Measurements from ENCODE around the gene NEK8. TPM values are rescaled to one million over a fixed set of nuclear protein-coding genes. Genes with fewer than 3 reads are reported as not detected.

NEK8 gene
- total and polyA plus RNA-seq, 9 donors, result 1.9 to 8.3 (median 3.2) TPM

GRCh38 chr17:28725660-28726225, 2.8 kb upstream of the NEK8 start:
- Histone ChIP-seq H3K4me3 (peak overlapping the region; percentile 86), H3K36me3 (no peaks in the 10 kb centered on the region), H3K4me1 (ENCODE audit: insufficient read depth) (peaks cover 10% of the 10 kb centered on the region), H3K27me3 (no peaks in the 10 kb centered on the region), H3K9me3 (no peaks in the 10 kb centered on the region), H3K27ac (no peak overlapping the region)
- WGBS, 3 donors, result 0 to 2% (median 1%) methylated on average over 30 to 45 of the region's 45 CpGs
- intact Hi-C loops (cut with DNase I), result loop anchor here in 2 of 4 donors (2.0 to 10.0 kb wide), 2 partner anchors 25 to 169 kb away; partner anchors contain the start of gene FLOT2 (in 1 of the 2)
- DNase-seq, result peak in 4 of 5 donors; percentile 54 to 74 (median 68)
- TF ChIP-seq, protein P1, sequence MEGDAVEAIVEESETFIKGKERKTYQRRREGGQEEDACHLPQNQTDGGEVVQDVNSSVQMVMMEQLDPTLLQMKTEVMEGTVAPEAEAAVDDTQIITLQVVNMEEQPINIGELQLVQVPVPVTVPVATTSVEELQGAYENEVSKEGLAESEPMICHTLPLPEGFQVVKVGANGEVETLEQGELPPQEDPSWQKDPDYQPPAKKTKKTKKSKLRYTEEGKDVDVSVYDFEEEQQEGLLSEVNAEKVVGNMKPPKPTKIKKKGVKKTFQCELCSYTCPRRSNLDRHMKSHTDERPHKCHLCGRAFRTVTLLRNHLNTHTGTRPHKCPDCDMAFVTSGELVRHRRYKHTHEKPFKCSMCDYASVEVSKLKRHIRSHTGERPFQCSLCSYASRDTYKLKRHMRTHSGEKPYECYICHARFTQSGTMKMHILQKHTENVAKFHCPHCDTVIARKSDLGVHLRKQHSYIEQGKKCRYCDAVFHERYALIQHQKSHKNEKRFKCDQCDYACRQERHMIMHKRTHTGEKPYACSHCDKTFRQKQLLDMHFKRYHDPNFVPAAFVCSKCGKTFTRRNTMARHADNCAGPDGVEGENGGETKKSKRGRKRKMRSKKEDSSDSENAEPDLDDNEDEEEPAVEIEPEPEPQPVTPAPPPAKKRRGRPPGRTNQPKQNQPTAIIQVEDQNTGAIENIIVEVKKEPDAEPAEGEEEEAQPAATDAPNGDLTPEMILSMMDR (IDR thresholded peaks at IDR 0.05), result no peak
- TF ChIP-seq EP300 (IDR thresholded peaks at IDR 0.05), result no peak
- no peak for TF ChIP-seq POLR2A (IDR thresholded peaks at IDR 0.05)

DNA sequence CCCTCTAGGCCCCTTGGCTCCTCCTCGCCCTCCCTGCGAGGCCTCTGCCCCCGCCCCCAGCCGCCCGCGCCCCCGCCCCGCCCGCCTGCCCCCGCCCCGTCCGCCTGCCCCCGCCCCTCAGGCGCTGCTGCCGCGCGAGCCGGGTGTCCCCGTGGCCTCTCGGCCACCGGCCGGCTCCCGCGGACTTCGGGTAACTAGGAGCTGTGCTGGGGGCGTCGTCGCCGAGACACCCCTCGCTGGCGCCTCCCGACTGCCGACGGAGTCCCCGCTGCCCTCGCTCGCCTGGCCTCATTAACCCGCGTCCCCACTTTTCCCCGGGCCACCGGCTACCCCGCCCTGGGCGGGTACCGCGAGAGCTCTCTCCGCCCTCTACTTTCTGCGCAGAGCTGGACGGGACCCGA, 2.4 kb upstream of the NEK8 start, which contains the start of gene TLCD1:
Gene TLCD1, minus strand, starts transcription at position 8 of the 401 bp plus-strand sequence. CDS start 136 bp downstream, outside the sequence.
- Histone ChIP-seq H3K9me3 (no peaks in the 10 kb centered on the region), H3K4me3 (peak within 1 kb of the TSS; percentile 86), H3K36me3 (no peaks in the 10 kb centered on the region), H3K27ac (peak within 1 kb of the TSS; percentile 47 to 95), H3K27me3 (no peaks in the 10 kb centered on the region), H3K4me1 (ENCODE audit: insufficient read depth) (peaks cover 7% of the 10 kb centered on the region)
- WGBS, 3 donors, result 0 to 1% (median 0%) methylated on average over 26 to 49 of the region's 49 CpGs
- DNase-seq, result peak in 1 of 5 donors; percentile 53
- intact Hi-C loops (cut with DNase I), result loop anchor here in 2 of 4 donors (2.0 to 10.0 kb wide), 2 partner anchors 25 to 169 kb away; partner anchors contain the start of gene FLOT2 (in 1 of the 2)
- TF ChIP-seq, protein P1 (IDR thresholded peaks at IDR 0.05), result no peak
- TF ChIP-seq EP300 (IDR thresholded peaks at IDR 0.05) (no peak), POLR2A (IDR thresholded peaks at IDR 0.05) (no peak)

DNA sequence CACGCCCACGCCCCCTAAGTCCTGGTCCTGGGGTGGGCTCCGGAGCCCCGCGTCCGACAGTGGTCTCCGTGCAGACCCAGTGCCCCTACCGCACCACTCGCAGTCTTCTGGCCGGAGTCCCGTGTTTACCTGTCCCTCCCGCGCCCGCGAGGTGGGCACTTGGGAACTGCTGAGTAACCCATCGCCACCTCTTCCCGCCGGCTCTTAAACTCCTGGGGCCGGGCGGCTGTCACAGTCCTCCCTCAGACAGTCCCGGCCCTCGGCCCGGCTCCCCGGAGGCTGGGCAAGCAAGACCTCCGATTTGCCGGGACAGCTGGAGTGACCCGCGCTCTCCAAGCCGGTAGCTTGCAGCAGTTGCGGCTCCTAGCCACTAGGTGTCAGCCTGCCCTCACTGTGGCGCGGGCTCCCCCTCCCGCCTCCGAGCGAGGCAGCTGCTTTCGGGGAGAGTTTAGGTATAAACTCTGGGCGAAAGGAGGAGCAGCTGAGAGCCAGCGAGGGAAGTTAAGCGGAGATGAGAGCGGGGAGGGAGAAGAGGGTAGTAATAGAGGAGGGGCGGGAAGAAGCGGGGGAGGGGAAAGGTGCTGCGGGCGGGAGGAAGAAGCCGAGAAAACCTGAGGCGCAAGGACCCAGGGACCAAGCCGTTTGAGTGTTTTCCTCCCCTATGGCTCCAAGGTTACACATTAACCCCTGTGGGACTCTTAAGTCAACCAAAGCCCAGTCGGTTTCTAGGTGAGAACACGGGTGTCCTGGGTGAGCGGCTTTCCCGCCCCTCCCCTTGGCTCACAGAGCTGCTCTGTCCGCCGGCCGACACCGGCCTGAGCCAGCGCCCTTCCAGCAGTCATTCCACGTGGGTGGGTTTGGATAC, 1.7 kb upstream of the NEK8 start:
- H3K27ac ChIP-seq, result peak overlapping the region; percentile 47 to 95
- 0 to 1% (median 1%) methylated on average over 57 of the region's 57 CpGs for WGBS, 3 donors
- peak overlapping the region; percentile 86 for H3K4me3 ChIP-seq
- no peak for TF ChIP-seq EP300 (IDR thresholded peaks at IDR 0.05)
- TF ChIP-seq POLR2A (IDR thresholded peaks at IDR 0.05), result peak; percentile 28
- TF ChIP-seq, protein P1 (IDR thresholded peaks at IDR 0.05), result peak; percentile 96 to 99 (median 99)
- peak; percentile 91 to 96 (median 94) for DNase-seq
- intact Hi-C loops (cut with DNase I), result loop anchor here in 2 of 4 donors (2.0 to 10.0 kb wide), 2 partner anchors 24 to 168 kb away; partner anchors contain the start of gene FLOT2 (in 1 of the 2)
- no peaks in the 10 kb centered on the region for H3K36me3 ChIP-seq
- H3K27me3 ChIP-seq, result no peaks in the 10 kb centered on the region
- no peaks in the 10 kb centered on the region for H3K9me3 ChIP-seq
- peaks cover 5% of the 10 kb centered on the region for H3K4me1 ChIP-seq (ENCODE audit: insufficient read depth)

- H3K27me3 ChIP-seq, result no peaks in the 10 kb centered on the region
- no peak for DNase-seq
- no peaks in the 10 kb centered on the region for H3K9me3 ChIP-seq
- H3K27ac ChIP-seq, result no peak overlapping the region
- TF ChIP-seq EP300 (IDR thresholded peaks at IDR 0.05), result no peak
- TF ChIP-seq, protein P1 (IDR thresholded peaks at IDR 0.05), result no peak
- no peak for TF ChIP-seq POLR2A (IDR thresholded peaks at IDR 0.05)
- H3K4me3 ChIP-seq, result no peak overlapping the region
- no peaks in the 10 kb centered on the region for H3K36me3 ChIP-seq
- 82 to 85% (median 84%) methylated on average over 11 of the region's 11 CpGs for WGBS, 3 donors
- intact Hi-C loops (cut with DNase I), result loop anchor here in 2 of 4 donors (2.0 to 10.0 kb wide), 2 partner anchors 15 to 165 kb away; partner anchors contain the start of genes TRAF4 (in 2 of the 2) and FLOT2 (in 1 of the 2)
- H3K4me1 ChIP-seq (ENCODE audit: insufficient read depth), result peaks cover 5% of the 10 kb centered on the region
These were observed 1.4 kb downstream of the NEK8 start for GRCh38 chr17:28729950-28730330.
